ENCODE data around the gene FGF22.

The FGF22 gene

GRCh38 chr19:644789-645188 lies 5.1 kb downstream of the FGF22 start:
- DNase-seq: no peak

GRCh38 chr19:645912-646778 lies 6.5 kb downstream of the FGF22 start:
- DNase-seq: no peak

DNA sequence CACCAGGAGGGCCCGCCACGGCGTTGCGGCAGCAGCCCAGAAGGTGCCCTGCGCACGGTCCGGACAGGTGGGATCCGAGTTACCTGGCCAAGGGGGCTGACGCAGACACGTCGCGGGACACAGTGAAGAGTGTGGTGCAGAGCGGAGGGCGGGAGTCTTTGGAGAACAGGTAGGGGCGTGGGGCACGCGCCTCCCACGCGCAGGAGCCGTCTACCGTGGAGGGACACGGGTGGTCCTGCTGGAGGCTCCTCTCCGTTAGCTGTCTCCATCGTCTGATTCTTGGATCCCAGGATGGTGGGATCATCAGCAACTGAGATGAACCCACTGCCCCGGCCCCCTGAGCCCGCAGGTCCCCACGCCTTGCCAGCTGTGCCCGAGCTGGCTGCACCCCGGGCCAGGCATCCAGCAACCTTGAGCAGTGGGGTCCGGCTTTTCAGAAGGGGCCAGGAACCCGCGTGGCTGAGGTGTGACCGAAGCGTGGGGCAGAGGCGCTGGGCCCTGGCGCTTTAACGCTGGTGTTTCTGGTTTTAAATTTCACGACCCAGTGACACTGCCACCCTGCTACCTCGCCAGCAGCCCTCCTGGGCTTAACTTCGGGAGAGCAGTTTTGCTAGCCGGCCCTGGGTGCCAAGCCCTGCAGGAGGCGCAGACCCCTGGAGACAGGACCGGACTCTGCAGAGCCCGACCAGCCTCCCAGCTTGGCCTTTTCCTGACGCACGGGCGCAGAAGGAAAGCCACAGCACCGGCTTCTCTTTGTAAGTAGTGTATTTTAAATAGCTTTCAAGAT lies 7.3 kb downstream of the FGF22 start:
- DNase-seq: no peak

GRCh38 chr19:647566-648284 lies 8.0 kb downstream of the FGF22 start:
- no peak for DNase-seq

- DNase-seq: no peak
Observed at GRCh38 chr19:648305-648704, 8.6 kb downstream of the FGF22 start.

GRCh38 chr19:648904-649801 lies 9.5 kb downstream of the FGF22 start:
- no peak for DNase-seq

- no peak for DNase-seq
Observed at GRCh38 chr19:650121-650520, 10.4 kb downstream of the FGF22 start.

- DNase-seq: no peak
Observed at GRCh38 chr19:651114-651818, 11.6 kb downstream of the FGF22 start.

GRCh38 chr19:651991-652390 lies 12.3 kb downstream of the FGF22 start:
- DNase-seq: no peak

- no peak for DNase-seq
Observed at GRCh38 chr19:652467-653389, 13.0 kb downstream of the FGF22 start.

DNA sequence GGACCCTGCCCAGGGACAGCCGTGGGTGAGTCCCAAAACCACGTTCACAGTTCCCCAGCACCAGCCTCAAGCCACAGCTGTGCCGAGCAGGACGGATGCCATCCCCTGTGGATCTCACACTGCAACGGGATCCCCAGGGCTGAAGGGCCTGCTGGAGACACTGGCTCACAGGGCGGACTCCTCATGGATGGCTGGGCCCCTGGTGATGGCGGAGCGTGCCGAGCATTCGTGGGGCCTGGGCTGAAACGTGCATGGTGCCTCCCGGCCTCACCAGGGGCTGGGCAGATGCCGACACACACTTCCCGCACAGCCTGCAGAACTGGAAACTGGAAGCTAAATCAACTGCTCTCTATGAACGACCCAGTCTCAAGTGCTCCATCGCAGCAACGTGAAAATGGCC lies 13.7 kb downstream of the FGF22 start:
- DNase-seq: no peak

- DNase-seq: no peak
Observed at GRCh38 chr19:655691-656090, 16.0 kb downstream of the FGF22 start.

DNA sequence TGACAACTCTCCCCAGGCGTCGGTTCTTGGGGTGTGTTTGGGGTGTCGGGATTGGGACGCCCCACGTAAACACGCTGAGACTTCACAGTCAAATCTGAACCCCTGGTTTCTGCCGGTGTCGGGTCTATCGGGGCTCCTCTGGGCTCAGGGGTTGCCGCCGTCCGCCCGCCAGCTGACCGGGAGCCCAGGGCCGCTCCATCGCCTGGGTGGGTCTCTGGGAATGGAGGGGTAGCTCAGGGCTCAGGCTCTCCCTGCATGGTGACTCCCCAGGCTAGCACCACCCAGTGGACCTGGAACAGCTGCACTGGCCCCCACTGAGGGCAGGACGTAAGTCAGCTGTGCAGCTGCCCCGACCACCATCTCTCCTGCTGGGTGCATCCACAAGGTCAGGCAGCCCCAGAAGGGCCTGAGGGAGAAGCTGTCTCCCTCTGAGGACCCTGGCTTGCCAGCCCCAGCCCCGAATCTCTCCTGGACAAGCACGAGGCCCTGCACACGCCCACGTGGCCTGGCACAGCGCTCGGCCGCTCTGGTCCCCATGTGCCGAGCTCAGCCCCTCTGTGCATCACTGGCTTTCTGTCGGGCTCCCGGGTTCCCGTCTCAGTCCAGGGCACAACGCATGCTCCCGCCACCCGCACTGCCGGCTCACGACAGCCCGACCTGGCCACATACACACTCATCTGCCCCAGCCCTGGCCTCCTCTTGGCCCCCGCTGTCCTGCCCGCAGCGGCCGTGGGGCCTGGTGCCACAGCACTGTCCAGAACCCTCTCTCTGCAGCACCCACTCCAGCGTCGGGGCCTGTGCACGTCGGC lies 17.3 kb downstream of the FGF22 start:
- no peak for DNase-seq

DNA sequence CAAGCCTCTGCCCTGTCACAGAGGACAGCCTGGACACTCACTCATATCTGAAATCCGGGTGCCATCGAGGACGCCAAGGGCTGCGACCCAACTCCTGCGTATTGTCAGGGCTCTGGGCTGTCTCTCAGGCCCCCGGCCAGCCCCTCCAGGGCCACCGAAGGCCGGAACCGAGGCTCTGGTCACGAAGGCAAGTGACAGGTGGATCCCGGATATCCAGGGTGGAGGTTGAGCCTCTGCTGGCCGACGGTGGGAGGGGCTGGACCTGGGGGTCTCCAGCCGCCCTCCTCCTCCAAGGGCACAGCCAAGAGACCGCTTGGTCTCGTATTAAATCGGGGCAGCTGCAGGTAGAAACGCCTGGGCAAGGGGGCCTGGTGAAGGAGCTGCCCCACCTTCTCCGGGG lies 17.9 kb downstream of the FGF22 start:
- DNase-seq: no peak

DNA sequence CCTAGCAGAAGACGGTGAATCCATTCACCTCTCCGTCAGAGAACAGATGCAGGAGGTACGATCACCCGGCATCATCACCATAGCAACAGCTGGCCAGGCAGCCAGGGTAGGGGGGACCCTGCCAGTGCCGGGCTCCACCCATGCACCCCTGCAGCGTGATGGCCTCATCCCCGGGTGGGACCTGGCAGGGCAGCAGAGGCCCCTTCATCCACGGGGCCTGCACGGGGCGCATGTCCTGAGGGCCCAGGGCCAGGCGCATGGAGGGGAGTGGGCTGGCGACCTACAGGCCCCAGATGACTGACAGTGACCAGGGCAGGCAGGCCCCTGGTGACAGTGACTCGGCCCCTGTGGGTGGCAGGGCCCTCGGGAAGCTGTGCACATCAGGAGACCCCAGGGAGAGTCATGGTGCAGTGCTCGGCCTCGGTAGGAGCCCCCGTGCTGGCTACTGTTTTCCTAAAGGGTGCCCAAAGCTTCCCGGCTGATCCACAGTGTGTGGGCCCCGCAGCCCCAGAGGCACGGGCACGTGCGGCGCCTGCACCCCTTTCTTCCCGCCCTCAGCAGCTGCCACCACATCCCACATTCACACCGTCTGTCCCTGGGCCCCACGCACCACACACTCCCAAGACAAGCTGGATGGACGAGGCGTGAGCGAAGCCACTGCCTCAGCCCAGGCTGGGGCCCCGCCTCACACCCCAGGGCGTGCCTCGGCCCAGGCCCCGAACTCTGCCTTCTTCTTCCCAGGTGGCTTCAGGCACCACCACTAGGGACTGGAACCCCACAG lies 18.6 kb downstream of the FGF22 start:
- DNase-seq: no peak

- no peak for DNase-seq
Observed at GRCh38 chr19:658916-659839, 19.5 kb downstream of the FGF22 start.

DNA sequence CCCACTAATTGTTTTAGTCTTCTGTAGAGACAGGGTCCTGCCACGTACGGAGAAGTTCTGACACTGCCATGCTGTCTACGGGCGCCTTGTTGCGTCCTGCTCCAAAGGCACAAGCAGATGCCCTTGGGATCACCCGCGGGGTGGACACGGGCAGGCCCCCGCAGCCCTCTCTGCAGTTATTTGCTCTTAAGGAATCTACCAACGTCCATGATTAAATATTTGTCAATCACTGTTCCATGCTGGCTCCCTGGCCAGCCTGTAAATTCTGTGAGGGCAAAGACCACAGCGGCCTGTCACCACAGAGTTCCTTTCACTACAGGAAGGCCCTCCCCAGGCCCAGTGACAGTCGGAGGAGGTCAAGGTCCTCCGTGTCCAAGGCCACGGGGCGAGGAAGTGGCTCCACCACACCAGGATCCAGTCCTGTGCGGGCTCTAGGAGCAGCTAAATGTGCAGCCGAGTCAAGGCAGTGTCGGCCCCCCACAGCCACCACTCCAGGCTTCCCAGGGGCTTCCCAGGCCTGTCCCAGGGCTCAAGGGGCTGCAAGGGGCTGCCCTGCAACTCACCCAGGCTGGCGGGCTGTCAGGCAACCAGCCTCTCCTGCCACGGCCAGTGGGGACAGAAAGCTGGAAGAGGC lies 21.2 kb downstream of the FGF22 start:
- no peak for DNase-seq
